ENCODE measurements around the gene BBIP1.

- TF ChIP-seq NANOG (IDR thresholded peaks at IDR 0.05; ENCODE audit: borderline replicate concordance) (no peak), STAT1 (IDR thresholded peaks at IDR 0.05; ENCODE audit: unreplicated experiment) (no peak), EZH2 (IDR thresholded peaks at IDR 0.05; ENCODE audit: low read depth, unreplicated experiment) (no peak), CTCF (conservative IDR thresholded peaks at IDR 0.05; ENCODE audit: low read depth in 2 of 2) (no peak), EZH2phosphoT487 (IDR thresholded peaks at IDR 0.05; ENCODE audit: unreplicated experiment) (no peak), REST (IDR thresholded peaks at IDR 0.05; ENCODE audit: unreplicated experiment) (no peak), POLR2AphosphoS5 (IDR thresholded peaks at IDR 0.05; ENCODE audit: low read depth) (no peak), ETS1 (IDR thresholded peaks at IDR 0.05) (no peak), ZNF114 (CRISPR knock-in tag; IDR thresholded peaks at IDR 0.05) (no peak)
Observed at GRCh38 chr10:110892602-110893288, 26.2 kb downstream of the BBIP1 start.

Data from GM23338 (cell line).